ENCODE results near the gene SF3B2.

DNA sequence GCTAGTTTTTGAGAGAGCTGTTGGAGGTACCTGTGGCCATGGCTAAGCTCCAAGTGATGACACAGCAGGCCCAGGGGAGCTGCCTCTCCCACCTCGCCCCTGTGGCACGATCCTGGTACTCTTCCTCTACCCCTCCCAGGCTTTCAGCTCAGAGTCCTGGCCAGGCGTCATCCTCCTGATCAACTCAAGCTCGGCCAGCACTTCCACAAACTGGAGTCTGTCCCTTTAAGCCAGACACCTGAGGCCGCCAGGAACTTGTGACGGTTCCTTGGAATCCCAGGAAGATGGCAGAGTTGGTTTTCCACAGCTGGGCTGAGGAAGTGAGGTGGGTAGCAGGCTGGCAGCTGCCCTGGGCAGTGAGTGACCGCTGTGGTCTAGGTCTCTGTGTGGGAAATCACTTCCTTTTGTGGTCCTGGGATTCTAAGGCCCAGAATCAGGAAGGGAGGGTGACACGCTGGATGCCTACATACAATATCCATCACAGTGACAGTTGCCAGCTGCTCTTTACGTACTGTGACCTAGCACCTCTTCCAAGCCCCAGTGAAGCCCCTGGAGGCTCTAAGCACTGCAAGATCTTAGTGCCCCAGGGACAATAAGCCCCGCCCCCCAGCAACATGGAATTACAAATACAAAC lies 43.6 kb upstream of the SF3B2 start:
- no peak for TF ChIP-seq CTCF (IDR thresholded peaks at IDR 0.05)
- no peak for TF ChIP-seq POLR2A (IDR thresholded peaks at IDR 0.05; ENCODE audit: low read depth)

All from esophagus muscularis mucosa (tissue), 3 donors.